HepG2 (cell line): ENCODE measurements around the gene PPCDC. TPM values are rescaled to one million over a fixed set of nuclear protein-coding genes. Genes with fewer than 3 reads are reported as not detected.

Experiments used
- ARID2 ChIP-seq: sonication (generic); formaldehyde crosslinking; IDR thresholded peaks from 2 replicates; pipeline ENCODE4 v1.8.1; 2022; ENCODE audit warnings: mild to moderate bottlenecking, missing genetic modification reagents, borderline replicate concordance
- HNRNPL ChIP-seq: fragments of 200-400 bp; formaldehyde crosslinking; IDR thresholded peaks from 2 replicates; pipeline ENCODE4 v1.6.1; 2017; ENCODE audit warnings: mild to moderate bottlenecking, low read depth, low read length
- JUN ChIP-seq: sonication (generic); formaldehyde crosslinking; IDR thresholded peaks from 2 replicates; pipeline ENCODE4 v1.4.0; 2020; ENCODE audit warnings: mild to moderate bottlenecking, missing genetic modification reagents
- MTA1 ChIP-seq: sonication (generic); formaldehyde crosslinking; IDR thresholded peaks from 2 replicates; pipeline ENCODE4 v1.4.0; 2020; ENCODE audit warnings: missing genetic modification reagents, mild to moderate bottlenecking, borderline replicate concordance
- MYNN ChIP-seq: sonication (generic); formaldehyde crosslinking; IDR thresholded peaks from 2 replicates; pipeline ENCODE4 v1.4.0; 2020; ENCODE audit warnings: mild to moderate bottlenecking, low read depth, missing genetic modification reagents
- NAIF1 ChIP-seq: sonication (generic); formaldehyde crosslinking; IDR thresholded peaks from 2 replicates; pipeline ENCODE4 v1.5.0; 2020; ENCODE audit warnings: mild to moderate bottlenecking, missing genetic modification reagents, borderline replicate concordance
- PHF8 ChIP-seq: sonication (generic); formaldehyde crosslinking; IDR thresholded peaks from 2 replicates; pipeline ENCODE4 v1.5.0; 2020; ENCODE audit warnings: missing genetic modification reagents
- POLR2G ChIP-seq: fragments of 200-400 bp; formaldehyde crosslinking; IDR thresholded peaks from 2 replicates; pipeline ENCODE4 v1.6.1; 2018; ENCODE audit warnings: mild to moderate bottlenecking, low read depth, low read length, moderate library complexity
- SAP130 ChIP-seq: IDR thresholded peaks from 2 replicates; pipeline ENCODE4 v1.6.1; 2016; ENCODE audit warnings: low read depth
- TBL1XR1 ChIP-seq: fragments of 150-350 bp; IDR thresholded peaks from 2 replicates; pipeline ENCODE4 v1.6.1; 2014; ENCODE audit warnings: borderline replicate concordance, low read length; ENCODE audit not compliant: partially characterized antibody
- TEAD2 ChIP-seq: sonication (generic); formaldehyde crosslinking; IDR thresholded peaks from 2 replicates; pipeline ENCODE4 v1.9.0; 2021; ENCODE audit warnings: missing genetic modification reagents
- YEATS2 ChIP-seq: sonication (generic); formaldehyde crosslinking; IDR thresholded peaks from 2 replicates; pipeline ENCODE4 v1.4.0; 2020; ENCODE audit warnings: missing genetic modification reagents, borderline replicate concordance
- ZFAT ChIP-seq: sonication (generic); formaldehyde crosslinking; conservative IDR thresholded peaks from 2 replicates; pipeline ENCODE4 v1.8.1; 2023; ENCODE audit warnings: missing genetic modification reagents, inconsistent platforms
- ZNF138 ChIP-seq: sonication (generic); formaldehyde crosslinking; IDR thresholded peaks from 2 replicates; pipeline ENCODE4 v1.5.0; 2020; ENCODE audit warnings: mild to moderate bottlenecking, low read depth, missing genetic modification reagents
- ZNF343 ChIP-seq: sonication (generic); formaldehyde crosslinking; IDR thresholded peaks from 2 replicates; pipeline ENCODE4 v1.4.0; 2020; ENCODE audit warnings: mild to moderate bottlenecking, missing genetic modification reagents
- ZNF367 ChIP-seq: sonication (generic); formaldehyde crosslinking; IDR thresholded peaks from 2 replicates; pipeline ENCODE4 v1.4.0; 2020; ENCODE audit warnings: missing genetic modification reagents, borderline replicate concordance
- ZNF446 ChIP-seq: sonication (generic); formaldehyde crosslinking; IDR thresholded peaks from 2 replicates; pipeline ENCODE4 v1.5.0; 2020; ENCODE audit warnings: mild to moderate bottlenecking, missing genetic modification reagents
- ZNF761 ChIP-seq: sonication (generic); formaldehyde crosslinking; conservative IDR thresholded peaks from 2 replicates; pipeline ENCODE4 v1.4.0; 2020; ENCODE audit warnings: mild to moderate bottlenecking, missing genetic modification reagents
- ZNF792 ChIP-seq: IDR thresholded peaks from 2 replicates; pipeline ENCODE4 v1.6.1; 2016
- ZNF839 ChIP-seq: sonication (generic); formaldehyde crosslinking; IDR thresholded peaks from 2 replicates; pipeline ENCODE4 v1.4.0; 2020; ENCODE audit warnings: missing genetic modification reagents, mild to moderate bottlenecking, borderline replicate concordance
- ZSCAN22 ChIP-seq: sonication (generic); formaldehyde crosslinking; IDR thresholded peaks from 2 replicates; pipeline ENCODE4 v1.4.0; 2020; ENCODE audit warnings: mild to moderate bottlenecking, missing genetic modification reagents
- polyA plus RNA-seq, 8 experiments: library from polyadenylated mRNA; depleted of rRNA in 3 of 8; stranded (reverse) in 7 of 8; unstranded in 1 of 8; fragments of >200 nt; fragmentation: Illumina TruSeq in 4 of 8; extraction: Trizol in 4 of 8; gene quantifications; 2 replicates each; pipeline versions ENCODE4 v1.2.1 to v1.2.3, GENCODE V29; 2011 to 2016; ENCODE audit warnings: low read depth in 4 of 8, missing spikeins in 1 of 8, mixed read lengths in 1 of 8; ENCODE audit not compliant: insufficient read depth in 1 of 8
- total RNA-seq, 5 experiments: library from RNA; depleted of rRNA; stranded (reverse); fragments of >200 nt; fragmentation: Illumina TruSeq; extraction: Trizol; gene quantifications; 2 replicates each; pipeline ENCODE4 v1.2.3, GENCODE V29; 2016; ENCODE audit warnings: low read depth in 1 of 5
- TF ChIP-seq, protein P1 (sequence below): sonication (generic); formaldehyde crosslinking; IDR thresholded peaks from 2 replicates; pipeline ENCODE4 v1.4.0; 2020; ENCODE audit warnings: missing genetic modification reagents, low read depth, mild to moderate bottlenecking, borderline replicate concordance
- TF ChIP-seq, protein P2 (sequence below): sonication (generic); formaldehyde crosslinking; IDR thresholded peaks from 2 replicates; pipeline ENCODE4 v1.5.1; 2020; ENCODE audit warnings: mild to moderate bottlenecking, missing genetic modification reagents, moderate library complexity
- TF ChIP-seq, protein P3 (sequence below): sonication (generic); formaldehyde crosslinking; IDR thresholded peaks from 2 replicates; pipeline ENCODE4 v1.4.0; 2020; ENCODE audit warnings: missing genetic modification reagents
- TF ChIP-seq, protein P4 (sequence below): sonication (generic); formaldehyde crosslinking; IDR thresholded peaks from 2 replicates; pipeline ENCODE4 v1.4.0; 2020; ENCODE audit warnings: mild to moderate bottlenecking, missing genetic modification reagents
- TF ChIP-seq, protein P5 (sequence below): sonication (generic); formaldehyde crosslinking; IDR thresholded peaks from 2 replicates; pipeline ENCODE4 v1.4.0; 2020; ENCODE audit warnings: missing genetic modification reagents, mild to moderate bottlenecking, borderline replicate concordance

Gene PPCDC
- total and polyA plus RNA-seq, 2 of the 13 experiments (the other 11 are each of a cell fraction or from before 2014, with no cell fraction given): 12.3 to 12.8 TPM

DNA sequence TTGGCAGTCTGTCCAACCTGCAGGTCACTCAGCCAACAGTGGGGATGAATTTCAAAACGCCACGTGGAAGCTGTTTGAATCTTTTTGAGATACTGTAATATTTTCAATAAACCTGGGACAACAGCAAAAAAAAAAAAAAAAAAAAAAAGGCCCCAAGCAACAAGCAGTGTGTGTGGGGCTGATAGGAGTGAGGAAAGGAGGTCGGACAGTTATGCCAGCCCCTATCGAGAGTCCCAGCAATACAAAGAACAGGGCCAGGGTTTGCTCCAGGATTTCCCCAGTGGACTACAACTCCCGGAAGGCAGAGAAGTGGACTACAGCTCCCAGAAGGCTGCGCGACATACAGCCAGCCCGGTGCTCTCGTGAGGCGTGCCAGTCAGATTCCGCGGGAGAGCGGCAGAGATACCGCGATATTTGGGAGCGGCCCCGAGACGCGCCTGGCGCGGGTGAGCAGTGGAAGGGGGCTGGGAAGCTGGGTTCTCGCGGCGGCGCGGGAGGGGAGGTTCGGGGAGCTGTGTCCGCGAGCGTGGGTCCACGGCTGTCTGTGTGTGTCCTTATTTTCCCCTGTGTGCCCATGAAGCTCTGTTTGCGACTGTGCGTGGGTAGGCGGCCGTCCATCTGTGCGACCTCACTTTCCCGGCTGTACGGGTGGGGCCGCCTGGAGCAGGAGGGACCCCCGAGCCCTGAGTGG is at the start of gene PPCDC (continued):
- TF ChIP-seq JUN (no peak), MTA1 (CRISPR knock-in tag) (0 out of 2 replicates have a peak, but pooled peaks have one; percentile 75), POLR2G (peak; percentile 97), ZNF792 (CRISPR knock-in tag) (peak; percentile 82), PHF8 (peak; percentile 87), MYNN (CRISPR knock-in tag) (no peak), NAIF1 (CRISPR knock-in tag) (no peak), YEATS2 (CRISPR knock-in tag) (peak; percentile 99), ARID2 (CRISPR knock-in tag) (peak; percentile 67; the same call in 1 of the 2 replicates), ZNF761 (no peak), ZSCAN22 (no peak), ZFAT (CRISPR knock-in tag) (no peak), ZNF343 (CRISPR knock-in tag) (no peak), SAP130 (CRISPR knock-in tag) (peak; percentile 87), ZNF138 (CRISPR knock-in tag) (no peak), TBL1XR1 (peak; percentile 53), HNRNPL (0 out of 2 replicates have a peak, but pooled peaks have one; percentile 54), ZNF367 (CRISPR knock-in tag) (no peak), TEAD2 (CRISPR knock-in tag) (no peak), ZNF446 (CRISPR knock-in tag) (no peak), ZNF839 (no peak; the same call in 1 of the 2 replicates)
- TF ChIP-seq, protein P1, sequence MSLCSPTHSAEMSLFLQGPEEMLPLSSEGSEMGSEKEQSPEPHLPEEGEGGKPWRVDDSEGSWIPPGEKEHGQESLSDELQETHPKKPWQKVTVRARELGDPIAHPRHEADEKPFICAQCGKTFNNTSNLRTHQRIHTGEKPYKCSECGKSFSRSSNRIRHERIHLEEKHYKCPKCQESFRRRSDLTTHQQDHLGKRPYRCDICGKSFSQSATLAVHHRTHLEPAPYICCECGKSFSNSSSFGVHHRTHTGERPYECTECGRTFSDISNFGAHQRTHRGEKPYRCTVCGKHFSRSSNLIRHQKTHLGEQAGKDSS (CRISPR knock-in tag): no peak
- TF ChIP-seq, protein P2, sequence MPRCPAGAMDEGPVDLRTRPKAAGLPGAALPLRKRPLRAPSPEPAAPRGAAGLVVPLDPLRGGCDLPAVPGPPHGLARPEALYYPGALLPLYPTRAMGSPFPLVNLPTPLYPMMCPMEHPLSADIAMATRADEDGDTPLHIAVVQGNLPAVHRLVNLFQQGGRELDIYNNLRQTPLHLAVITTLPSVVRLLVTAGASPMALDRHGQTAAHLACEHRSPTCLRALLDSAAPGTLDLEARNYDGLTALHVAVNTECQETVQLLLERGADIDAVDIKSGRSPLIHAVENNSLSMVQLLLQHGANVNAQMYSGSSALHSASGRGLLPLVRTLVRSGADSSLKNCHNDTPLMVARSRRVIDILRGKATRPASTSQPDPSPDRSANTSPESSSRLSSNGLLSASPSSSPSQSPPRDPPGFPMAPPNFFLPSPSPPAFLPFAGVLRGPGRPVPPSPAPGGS: peak; percentile 74; the same call in 1 of the 2 replicates
- TF ChIP-seq, protein P3, sequence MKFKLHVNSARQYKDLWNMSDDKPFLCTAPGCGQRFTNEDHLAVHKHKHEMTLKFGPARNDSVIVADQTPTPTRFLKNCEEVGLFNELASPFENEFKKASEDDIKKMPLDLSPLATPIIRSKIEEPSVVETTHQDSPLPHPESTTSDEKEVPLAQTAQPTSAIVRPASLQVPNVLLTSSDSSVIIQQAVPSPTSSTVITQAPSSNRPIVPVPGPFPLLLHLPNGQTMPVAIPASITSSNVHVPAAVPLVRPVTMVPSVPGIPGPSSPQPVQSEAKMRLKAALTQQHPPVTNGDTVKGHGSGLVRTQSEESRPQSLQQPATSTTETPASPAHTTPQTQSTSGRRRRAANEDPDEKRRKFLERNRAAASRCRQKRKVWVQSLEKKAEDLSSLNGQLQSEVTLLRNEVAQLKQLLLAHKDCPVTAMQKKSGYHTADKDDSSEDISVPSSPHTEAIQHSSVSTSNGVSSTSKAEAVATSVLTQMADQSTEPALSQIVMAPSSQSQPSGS (CRISPR knock-in tag): peak; percentile 69; the same call in 1 of the 2 replicates
- TF ChIP-seq, protein P4, sequence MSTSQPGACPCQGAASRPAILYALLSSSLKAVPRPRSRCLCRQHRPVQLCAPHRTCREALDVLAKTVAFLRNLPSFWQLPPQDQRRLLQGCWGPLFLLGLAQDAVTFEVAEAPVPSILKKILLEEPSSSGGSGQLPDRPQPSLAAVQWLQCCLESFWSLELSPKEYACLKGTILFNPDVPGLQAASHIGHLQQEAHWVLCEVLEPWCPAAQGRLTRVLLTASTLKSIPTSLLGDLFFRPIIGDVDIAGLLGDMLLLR: no peak
- TF ChIP-seq, protein P5, sequence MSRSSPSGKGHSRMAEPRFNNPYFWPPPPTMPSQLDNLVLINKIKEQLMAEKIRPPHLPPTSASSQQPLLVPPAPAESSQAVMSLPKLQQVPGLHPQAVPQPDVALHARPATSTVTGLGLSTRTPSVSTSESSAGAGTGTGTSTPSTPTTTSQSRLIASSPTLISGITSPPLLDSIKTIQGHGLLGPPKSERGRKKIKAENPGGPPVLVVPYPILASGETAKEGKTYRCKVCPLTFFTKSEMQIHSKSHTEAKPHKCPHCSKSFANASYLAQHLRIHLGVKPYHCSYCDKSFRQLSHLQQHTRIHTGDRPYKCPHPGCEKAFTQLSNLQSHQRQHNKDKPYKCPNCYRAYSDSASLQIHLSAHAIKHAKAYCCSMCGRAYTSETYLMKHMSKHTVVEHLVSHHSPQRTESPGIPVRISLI: no peak; the same call in 1 of the 2 replicates
